ENCODE data around the gene RFPL1.

- TF ChIP-seq POLR2AphosphoS5 (IDR thresholded peaks at IDR 0.05) (no peak), CTCF (IDR thresholded peaks at IDR 0.05) (peak in 5 of 7 experiments; percentile 29 to 76 (median 48)), POLR2A (IDR thresholded peaks at IDR 0.05) (no peak)
Measured at GRCh38 chr22:29470159-29470855, 31.9 kb downstream of the RFPL1 start.

Measured in stomach (tissue), 4 donors.